GM21619 (cell line): ENCODE data around the gene BAZ1A.
"Not testable (repeated sequence)": the region's sequence is repeated elsewhere in the genome, so short reads cannot be mapped to it uniquely, and the experiment has no call there.

Experiments used
- ATAC-seq: cut with Tn5 transposase; IDR thresholded peaks from one replicate; pipeline ENCODE4 v1.9.1; 2021; ENCODE audit not compliant: unreplicated experiment

The BAZ1A gene

GRCh38 chr14:34858765-34859164, 16.4 kb downstream of the BAZ1A start:
- ATAC-seq: no peak

GRCh38 chr14:34857689-34858449, 17.3 kb downstream of the BAZ1A start:
- no peak for ATAC-seq

- ATAC-seq: no peak
These were observed 22.1 kb downstream of the BAZ1A start for GRCh38 chr14:34853041-34853440.

- no peak for ATAC-seq
These were observed 23.8 kb downstream of the BAZ1A start for GRCh38 chr14:34851395-34851794.

GRCh38 chr14:34845869-34846268, 29.3 kb downstream of the BAZ1A start:
- no peak for ATAC-seq

- ATAC-seq: no peak
These were observed 32.1 kb downstream of the BAZ1A start for GRCh38 chr14:34843011-34843554.

GRCh38 chr14:34837801-34838322, 37.3 kb downstream of the BAZ1A start:
- no peak for ATAC-seq

- no peak for ATAC-seq
These were observed 39.8 kb downstream of the BAZ1A start for GRCh38 chr14:34835312-34835711.

- ATAC-seq: no peak
These were observed 41.3 kb downstream of the BAZ1A start for GRCh38 chr14:34833549-34834523.

GRCh38 chr14:34826661-34827060, 48.5 kb downstream of the BAZ1A start:
- ATAC-seq: no peak

- ATAC-seq: no peak
These were observed 50.3 kb downstream of the BAZ1A start for GRCh38 chr14:34824826-34825225.

- ATAC-seq: no peak
These were observed 50.9 kb downstream of the BAZ1A start for GRCh38 chr14:34824256-34824655.

- no peak for ATAC-seq
These were observed 57.4 kb downstream of the BAZ1A start for GRCh38 chr14:34817768-34818167.

GRCh38 chr14:34810028-34810427, 65.1 kb downstream of the BAZ1A start:
- ATAC-seq: no peak

GRCh38 chr14:34806257-34806656, 68.9 kb downstream of the BAZ1A start:
- no peak for ATAC-seq

- ATAC-seq: no peak
These were observed 70.2 kb downstream of the BAZ1A start for GRCh38 chr14:34804933-34805332.

- ATAC-seq: not testable (repeated sequence)
These were observed 76.3 kb downstream of the BAZ1A start for GRCh38 chr14:34798861-34799260.

- ATAC-seq: no peak
These were observed 77.2 kb downstream of the BAZ1A start for GRCh38 chr14:34797747-34798583.

- no peak for ATAC-seq
These were observed 78.3 kb downstream of the BAZ1A start for GRCh38 chr14:34796902-34797301.

- ATAC-seq: no peak
These were observed 80.2 kb downstream of the BAZ1A start for GRCh38 chr14:34794941-34795340.

- no peak for ATAC-seq
These were observed 80.9 kb downstream of the BAZ1A start for GRCh38 chr14:34794217-34794616.
